T-cell (primary cell): ENCODE results near the gene LHB. TPM values are rescaled to one million over a fixed set of nuclear protein-coding genes. Genes with fewer than 3 reads are reported as not detected.

ENCODE experiments used
- ATAC-seq, 4 experiments: fragments of 200-7000 bp in 3 of 4; fragments of 150-1000 bp in 1 of 4; cut with Tn5 transposase; replicated peaks in 1 of 4; 1 replicate in 3 of 4; 2 replicates in 1 of 4; pipeline ENCODE4 v1.10.0; 2021; ENCODE audit warnings: moderate library complexity in 3 of 4, mild to moderate bottlenecking in 2 of 4, moderate number of reproducible peaks in 1 of 4
- CTCF ChIA-PET, 2 donors: fragments of 300-600 bp; sonication (Branson Sonifier 250); formaldehyde crosslinking; loops; one replicate each; lab custom pipeline; 2022; ENCODE audit warnings: antibody characterized with exemption in 2 of 2; lab: Charles Lee
- POLR2A ChIA-PET, 2 donors: fragments of 300-600 bp; sonication (Branson Sonifier 250); formaldehyde crosslinking; loops; one replicate each; lab custom pipeline; 2022; ENCODE audit warnings: antibody characterized with exemption in 2 of 2; lab: Charles Lee
- DNase-seq, 35 experiments: peaks; one replicate each; pipeline versions ENCODE4 v3.0.0 to v3.0.0-alpha.2; 2013 to 2023
- H3K27ac ChIP-seq: one replicate; pipeline ENCODE4 v1.5.1; 2013; ENCODE audit warnings: low read length
- H3K27me3 ChIP-seq, 2 experiments: replicated peaks in 1 of 2; 1 replicate in 1 of 2; 2 replicates in 1 of 2; pipeline versions ENCODE4 v1.6.1 to v1.7.0; 2013; ENCODE audit warnings: low read length in 1 of 2, mixed read lengths in 1 of 2; ENCODE audit not compliant: control insufficient read depth in 2 of 2, insufficient read depth in 2 of 2; ENCODE audit errors: extremely low read depth in 1 of 2
- H3K36me3 ChIP-seq, 2 donors: 1 replicate in 1 of 2; 2 replicates in 1 of 2; pipeline versions ENCODE4 v1.6.1 to v1.7.0; 2013; ENCODE audit warnings: low read length in 1 of 2; ENCODE audit not compliant: control insufficient read depth in 2 of 2, insufficient read depth in 1 of 2; ENCODE audit errors: extremely low read depth in 1 of 2
- H3K4me1 ChIP-seq, 2 experiments: 1 replicate in 1 of 2; 2 replicates in 1 of 2; pipeline versions ENCODE4 v1.6.1 to v1.7.0; 2013; ENCODE audit warnings: low read length in 2 of 2, mixed read lengths in 1 of 2; ENCODE audit not compliant: insufficient read depth in 2 of 2, control insufficient read depth in 1 of 2; ENCODE audit errors: extremely low read depth in 1 of 2
- H3K4me3 ChIP-seq, 2 donors: 1 replicate in 1 of 2; 2 replicates in 1 of 2; pipeline versions ENCODE4 v1.5.1 to v1.7.0; 2013; ENCODE audit warnings: mild to moderate bottlenecking in 2 of 2, low read length in 1 of 2, moderate library complexity in 1 of 2; ENCODE audit not compliant: control insufficient read depth in 1 of 2; ENCODE audit errors: extremely low read depth in 1 of 2
- H3K9me3 ChIP-seq: 2 replicates; pipeline ENCODE4 v1.7.0; 2013
- H3K27ac Mint-ChIP-seq, 2 donors: one replicate each; pipeline ENCODE4 v1.8.0; 2020 to 2021; ENCODE audit warnings: mild to moderate bottlenecking in 2 of 2, mixed read lengths in 2 of 2
- H3K27me3 Mint-ChIP-seq, 2 donors: one replicate each; pipeline ENCODE4 v1.8.0; 2021 to 2022; ENCODE audit warnings: mixed read lengths in 2 of 2
- H3K36me3 Mint-ChIP-seq: one replicate; pipeline ENCODE4 v1.8.0; 2021; ENCODE audit warnings: mixed read lengths
- H3K4me1 Mint-ChIP-seq, 3 donors: one replicate each; pipeline ENCODE4 v1.8.0; 2020 to 2022; ENCODE audit warnings: mixed read lengths in 3 of 3, mild to moderate bottlenecking in 1 of 3
- H3K4me3 Mint-ChIP-seq, 3 donors: one replicate each; pipeline ENCODE4 v1.8.0; 2020 to 2022; ENCODE audit warnings: mild to moderate bottlenecking in 3 of 3, mixed read lengths in 3 of 3, moderate library complexity in 3 of 3
- H3K9me3 Mint-ChIP-seq, 3 donors: one replicate each; pipeline ENCODE4 v1.8.0; 2020 to 2022; ENCODE audit warnings: mixed read lengths in 3 of 3
- WGBS: methylation state at CpG from one replicate; pipeline ENCODE4 v1.1.5; 2013; ENCODE audit warnings: missing lambda C conversion rate; ENCODE audit not compliant: insufficient coverage; 5-methylcytosine and 5-hydroxymethylcytosine counted together
- total RNA-seq, 35 experiments: library from RNA in 6 of 35; stranded (reverse) in 6 of 35; fragments of 120-200 nt in 1 of 35; gene quantifications; one replicate each; pipeline versions ENCODE4 v1.2.1 to v1.2.4 and lab custom pipeline; 2013 to 2026

LHB gene
- total RNA-seq, 5 donors from 2014 or later (not counting 1 experiment from before 2014, with no cell fraction given) = 0.57 TPM; not detected in 4

- H3K4me1 ChIP-seq = peaks cover 8 to 26% of the 10 kb centered on the region in 2 experiments
- Mint-ChIP-seq H3K36me3 (peaks cover 29% of the 10 kb centered on the region), H3K9me3 (no peaks in the 10 kb centered on the region), H3K4me1 (peaks cover 30 to 41% (median 34%) of the 10 kb centered on the region in 3 donors), H3K27me3 (no peaks in the 10 kb centered on the region), H3K27ac (no peak overlapping the region), H3K4me3 (no peak overlapping the region)
- CTCF ChIA-PET = interaction anchor here in 1 of 2 donors (0.6 to 2.5 kb wide), 3 partner anchors 40 to 97 kb away, joined by 4 to 23 read pairs (median 5); partner anchors contain the start of genes NUCB1 and PPP1R15A
- H3K9me3 ChIP-seq = no peaks in the 10 kb centered on the region
- ATAC-seq = no peak
- 96% methylated on average over 40 of the region's 45 CpGs for WGBS
- no peaks in the 10 kb centered on the region for H3K27me3 ChIP-seq
- no peak for DNase-seq
- H3K27ac ChIP-seq = no peak overlapping the region
- H3K36me3 ChIP-seq = peaks cover 16 to 61% of the 10 kb centered on the region in 2 donors
- POLR2A ChIA-PET = no interaction called here
- no peak overlapping the region for H3K4me3 ChIP-seq
These were observed 47.4 kb downstream of the LHB start for GRCh38 chr19:48969276-48970138.

GRCh38 chr19:48968813-48969218, 48.1 kb downstream of the LHB start:
- Histone ChIP-seq H3K4me1 (peaks cover 12 to 33% of the 10 kb centered on the region in 2 experiments), H3K27ac (no peak overlapping the region), H3K4me3 (no peak overlapping the region), H3K36me3 (peaks cover 16 to 54% of the 10 kb centered on the region in 2 donors), H3K27me3 (no peaks in the 10 kb centered on the region), H3K9me3 (no peaks in the 10 kb centered on the region)
- ChIA-PET POLR2A (no interaction called here), CTCF (no interaction called here)
- no peak for ATAC-seq
- H3K27me3 Mint-ChIP-seq = no peaks in the 10 kb centered on the region
- DNase-seq = no peak
- no peak overlapping the region for H3K4me3 Mint-ChIP-seq
- H3K4me1 Mint-ChIP-seq = peaks cover 37 to 48% (median 41%) of the 10 kb centered on the region in 3 donors
- H3K36me3 Mint-ChIP-seq = peaks cover 26% of the 10 kb centered on the region
- 93% methylated on average over 11 of the region's 15 CpGs for WGBS
- H3K9me3 Mint-ChIP-seq = no peaks in the 10 kb centered on the region
- no peak overlapping the region for H3K27ac Mint-ChIP-seq

- Mint-ChIP-seq H3K9me3 (no peaks in the 10 kb centered on the region), H3K36me3 (peaks cover 26% of the 10 kb centered on the region), H3K27ac (peak overlapping the region; percentile 40 to 55), H3K4me3 (no peak overlapping the region), H3K27me3 (no peaks in the 10 kb centered on the region), H3K4me1 (peaks cover 43 to 54% (median 45%) of the 10 kb centered on the region in 3 donors)
- ChIA-PET CTCF (interaction anchor here in 1 of 2 donors (0.6 kb wide), 1 partner anchor 8 kb away, joined by 6 read pairs; no protein-coding TSS in a partner anchor), POLR2A (no interaction called here)
- Histone ChIP-seq H3K27ac (no peak overlapping the region), H3K36me3 (peaks cover 16 to 52% of the 10 kb centered on the region in 2 donors), H3K4me3 (no peak overlapping the region), H3K27me3 (no peaks in the 10 kb centered on the region), H3K4me1 (peaks cover 15 to 39% of the 10 kb centered on the region in 2 experiments), H3K9me3 (no peaks in the 10 kb centered on the region)
- no peak for DNase-seq
- no peak for ATAC-seq
- 84% methylated on average over 3 of the region's 4 CpGs for WGBS
These were observed 48.7 kb downstream of the LHB start for GRCh38 chr19:48968179-48968661.

GRCh38 chr19:48967346-48968178, 49.3 kb downstream of the LHB start:
- no peaks in the 10 kb centered on the region for H3K9me3 ChIP-seq
- Mint-ChIP-seq H3K27me3 (no peaks in the 10 kb centered on the region), H3K4me3 (peak overlapping the region; percentile 28 to 100 (median 98)), H3K27ac (peak overlapping the region in 1 of 2 donors; percentile 55), H3K9me3 (no peaks in the 10 kb centered on the region), H3K36me3 (peaks cover 22% of the 10 kb centered on the region), H3K4me1 (peaks cover 48 to 58% (median 49%) of the 10 kb centered on the region in 3 donors)
- DNase-seq = peak in 1 of 35 experiments; percentile 21
- no peaks in the 10 kb centered on the region for H3K27me3 ChIP-seq
- ChIA-PET CTCF (interaction anchor here (0.6 to 1.3 kb wide), 2 partner anchors 8 to 26 kb away, joined by 4 to 6 read pairs; partner anchors contain the start of genes GYS1 (in 1 of the 2) and RUVBL2 (in 1 of the 2)), POLR2A (interaction anchor here (0.5 to 0.7 kb wide), 3 partner anchors 15 to 1822 kb away, joined by 3 to 9 read pairs (median 5); no protein-coding TSS in a partner anchor)
- H3K4me1 ChIP-seq = peaks cover 18 to 46% of the 10 kb centered on the region in 2 experiments
- no peak overlapping the region for H3K27ac ChIP-seq
- peaks cover 16 to 45% of the 10 kb centered on the region in 2 donors for H3K36me3 ChIP-seq
- WGBS = 97% methylated on average over 6 of the region's 14 CpGs
- H3K4me3 ChIP-seq = no peak overlapping the region
- no peak for ATAC-seq

- no peak for DNase-seq
- H3K4me3 ChIP-seq = peak overlapping the region; percentile 80 to 81
- ChIA-PET CTCF (interaction anchor here (0.6 to 1.3 kb wide), 4 partner anchors 9 to 42 kb away, joined by 4 to 14 read pairs (median 4); partner anchors contain the start of genes GYS1 (in 1 of the 2) and RUVBL2 (in 1 of the 2)), POLR2A (interaction anchor here (0.5 to 0.7 kb wide), 4 partner anchors 12 to 596 kb away, joined by 3 to 5 read pairs (median 4); no protein-coding TSS in a partner anchor)
- Mint-ChIP-seq H3K9me3 (no peaks in the 10 kb centered on the region), H3K27me3 (no peaks in the 10 kb centered on the region), H3K4me1 (peaks cover 56 to 67% (median 58%) of the 10 kb centered on the region in 3 donors), H3K36me3 (peaks cover 22% of the 10 kb centered on the region), H3K4me3 (peak overlapping the region; percentile 98 to 100 (median 100)), H3K27ac (peak overlapping the region; percentile 99 to 100)
- peaks cover 22 to 54% of the 10 kb centered on the region in 2 experiments for H3K4me1 ChIP-seq
- H3K36me3 ChIP-seq = peaks cover 16 to 45% of the 10 kb centered on the region in 2 donors
- H3K9me3 ChIP-seq = no peaks in the 10 kb centered on the region
- no peak for ATAC-seq
- H3K27ac ChIP-seq = peak overlapping the region; percentile 64
- no CpG with 5 or more reads among the region's 10 CpGs for WGBS
- no peaks in the 10 kb centered on the region for H3K27me3 ChIP-seq
These were observed 50.1 kb downstream of the LHB start for GRCh38 chr19:48966541-48967345.
